ENCODE data around the gene PARPBP. TPM values are rescaled to one million over a fixed set of nuclear protein-coding genes. Genes with fewer than 3 reads are reported as not detected.
A peak's percentile ranks its signal among the peaks of the same experiment; 100 is the strongest.

PARPBP gene
- total and polyA plus RNA-seq, 2 donors (not counting 3 experiments of a cell fraction or from before 2014, with no cell fraction given), result 4.2 to 19.0 TPM

GRCh38 chr12:102202556-102202955, 82.6 kb downstream of the PARPBP start:
- intact Hi-C loops (cut with micrococcal nuclease) (no loop called here), dilution Hi-C loops (cut with MboI; ENCODE audit: extremely low pct_ligation_motif_present, low sequenced_read_pairs) (no loop called here)
- Histone ChIP-seq H3K9me1 (replicated peaks; ENCODE audit: control insufficient read depth, extremely low read depth, insufficient read depth, low read length) (no peaks in the 10 kb centered on the region), H3K9me3 (replicated peaks; ENCODE audit: control insufficient read depth, insufficient read depth, low read length) (no peaks in the 10 kb centered on the region), H3K27ac (ENCODE audit: insufficient read depth, low read depth, low read length) (no peak overlapping the region), H3K4me1 (ENCODE audit: control insufficient read depth, extremely low read depth, insufficient read depth, low read length) (peaks cover 16% of the 10 kb centered on the region), H3K4me2 (ENCODE audit: insufficient read depth, low read length) (no peak overlapping the region), H2AFZ (ENCODE audit: low read depth, low read length) (no peak overlapping the region), H3K9ac (replicated peaks; ENCODE audit: extremely low read depth, insufficient read depth, low read length) (no peak overlapping the region), H3K79me2 (ENCODE audit: control insufficient read depth, insufficient read depth, low read length) (no peaks in the 10 kb centered on the region), H3K27me3 (ENCODE audit: control insufficient read depth in 2 of 2, insufficient read depth in 2 of 2, low read length in 2 of 2) (no peaks in the 10 kb centered on the region), H3K4me3 (replicated peaks in 1 of 3; ENCODE audit: insufficient read depth in 1 of 3, low read depth in 1 of 3, low read length in 3 of 3) (no peak overlapping the region), H4K20me1 (replicated peaks; ENCODE audit: control insufficient read depth, extremely low read depth, insufficient read depth, low read length) (no peaks in the 10 kb centered on the region), H3K36me3 (ENCODE audit: control insufficient read depth in 2 of 2, extremely low read depth in 1 of 2, insufficient read depth in 2 of 2, low read length in 2 of 2) (no peaks in the 10 kb centered on the region)
- no TSS peak for BruUV-seq (replicated peaks)
- peak; percentile 30 for DNase-seq (ENCODE audit: low read depth, low spot score)
- ChIA-PET CTCF (no interaction called here), POLR2A (no interaction called here)
- FAIRE-seq, result peak; percentile 57
- TF ChIP-seq POLR2A (IDR thresholded peaks at IDR 0.05; ENCODE audit: low read depth, low read length) (no peak), GATA2 (IDR thresholded peaks at IDR 0.05; ENCODE audit: insufficient read depth, insufficient read length, low read depth, low read length) (no peak), FOS (IDR thresholded peaks at IDR 0.05; ENCODE audit: borderline replicate concordance, insufficient read depth, low read length) (no peak), CTCF (IDR thresholded peaks at IDR 0.05; ENCODE audit: extremely low read depth in 1 of 2, insufficient read depth in 1 of 2, low read depth in 1 of 2, low read length in 2 of 2) (no peak), MYC (IDR thresholded peaks at IDR 0.05; ENCODE audit: low read depth, low read length) (no peak)

- no peaks in the 10 kb centered on the region for H3K27me3 ChIP-seq (ENCODE audit: control insufficient read depth in 2 of 2, insufficient read depth in 2 of 2, low read length in 2 of 2)
- dilution Hi-C loops (cut with MboI; ENCODE audit: extremely low pct_ligation_motif_present, low sequenced_read_pairs), result no loop called here
- H3K4me3 ChIP-seq (replicated peaks in 1 of 3; ENCODE audit: insufficient read depth in 1 of 3, low read depth in 1 of 3, low read length in 3 of 3), result no peak overlapping the region
- no peak for FAIRE-seq
- H3K36me3 ChIP-seq (ENCODE audit: control insufficient read depth in 2 of 2, extremely low read depth in 1 of 2, insufficient read depth in 2 of 2, low read length in 2 of 2), result no peaks in the 10 kb centered on the region
- no peak for DNase-seq (ENCODE audit: low read depth, low spot score)
- no peaks in the 10 kb centered on the region for H4K20me1 ChIP-seq (replicated peaks; ENCODE audit: control insufficient read depth, extremely low read depth, insufficient read depth, low read length)
- no TSS peak for BruUV-seq (replicated peaks)
- ChIA-PET POLR2A (no interaction called here), CTCF (no interaction called here)
- TF ChIP-seq GATA2 (IDR thresholded peaks at IDR 0.05; ENCODE audit: insufficient read depth, insufficient read length, low read depth, low read length), result no peak
- TF ChIP-seq CTCF (IDR thresholded peaks at IDR 0.05; ENCODE audit: extremely low read depth in 1 of 2, insufficient read depth in 1 of 2, low read depth in 1 of 2, low read length in 2 of 2), result no peak
- no peak for TF ChIP-seq FOS (IDR thresholded peaks at IDR 0.05; ENCODE audit: borderline replicate concordance, insufficient read depth, low read length)
- TF ChIP-seq MAX (IDR thresholded peaks at IDR 0.05; ENCODE audit: insufficient read depth, insufficient read length), result no peak
- TF ChIP-seq POLR2A (IDR thresholded peaks at IDR 0.05; ENCODE audit: low read depth, low read length), result no peak
- no peak for TF ChIP-seq MYC (IDR thresholded peaks at IDR 0.05; ENCODE audit: low read depth, low read length)
- TF ChIP-seq POLR2AphosphoS5 (IDR thresholded peaks at IDR 0.05; ENCODE audit: insufficient read depth, low read depth, low read length), result no peak
- TF ChIP-seq EZH2 (IDR thresholded peaks at IDR 0.05; ENCODE audit: borderline replicate concordance, low read depth, low read length, severe bottlenecking), result no peak
- no peak for TF ChIP-seq JUN (IDR thresholded peaks at IDR 0.05; ENCODE audit: borderline replicate concordance, insufficient read depth, insufficient read length, low read depth)
- H3K4me2 ChIP-seq (ENCODE audit: insufficient read depth, low read length), result no peak overlapping the region
- no peak overlapping the region for H3K27ac ChIP-seq (ENCODE audit: insufficient read depth, low read depth, low read length)
- H3K9me1 ChIP-seq (replicated peaks; ENCODE audit: control insufficient read depth, extremely low read depth, insufficient read depth, low read length), result no peaks in the 10 kb centered on the region
- no peak overlapping the region for H3K9ac ChIP-seq (replicated peaks; ENCODE audit: extremely low read depth, insufficient read depth, low read length)
- no peaks in the 10 kb centered on the region for H3K9me3 ChIP-seq (replicated peaks; ENCODE audit: control insufficient read depth, insufficient read depth, low read length)
- H3K4me1 ChIP-seq (ENCODE audit: control insufficient read depth, extremely low read depth, insufficient read depth, low read length), result peaks cover 5% of the 10 kb centered on the region
- no peak overlapping the region for H2AFZ ChIP-seq (ENCODE audit: low read depth, low read length)
- intact Hi-C loops (cut with micrococcal nuclease), result no loop called here
- no peaks in the 10 kb centered on the region for H3K79me2 ChIP-seq (ENCODE audit: control insufficient read depth, insufficient read depth, low read length)
These were observed 84.0 kb downstream of the PARPBP start for GRCh38 chr12:102204025-102204424.

Measured in endothelial cell of umbilical vein (primary cell).